Smooth muscle cell (in vitro differentiated cells): ENCODE data around the gene PDE3B. TPM values are rescaled to one million over a fixed set of nuclear protein-coding genes. Genes with fewer than 3 reads are reported as not detected.

ENCODE experiments used
- DNase-seq: peaks from one replicate; lab custom pipeline; 2025; ENCODE audit not compliant: unreplicated experiment; lab: John Stamatoyannopoulos, UW
- H2AFZ ChIP-seq: fragments of 200-600 bp; sonication (generic); 2 replicates; pipeline ENCODE4 v1.6.0; 2016; ENCODE audit warnings: antibody characterized with exemption, low read depth, mild to moderate bottlenecking
- H3F3A ChIP-seq: fragments of 200-600 bp; sonication (generic); 2 replicates; pipeline ENCODE4 v1.6.0; 2017; ENCODE audit warnings: antibody characterized with exemption, low read depth
- H3K27ac ChIP-seq: fragments of 200-600 bp; sonication (generic); 2 replicates; pipeline ENCODE4 v1.5.1; 2016; ENCODE audit warnings: low read depth, mild to moderate bottlenecking
- H3K27me3 ChIP-seq: fragments of 200-600 bp; sonication (generic); 2 replicates; pipeline ENCODE4 v1.6.1; 2016; ENCODE audit warnings: low read depth, mild to moderate bottlenecking
- H3K36me3 ChIP-seq: fragments of 200-600 bp; sonication (generic); 2 replicates; pipeline ENCODE4 v1.5.1; 2016; ENCODE audit warnings: low read depth
- H3K4me1 ChIP-seq: fragments of 200-600 bp; sonication (generic); 2 replicates; pipeline ENCODE4 v1.5.1; 2016; ENCODE audit warnings: low read depth
- H3K4me2 ChIP-seq: fragments of 200-600 bp; sonication (generic); 2 replicates; pipeline ENCODE4 v1.6.0; 2016; ENCODE audit warnings: mild to moderate bottlenecking
- H3K4me3 ChIP-seq: fragments of 200-600 bp; sonication (generic); 2 replicates; pipeline ENCODE4 v1.5.1; 2016; ENCODE audit warnings: mild to moderate bottlenecking
- H3K79me2 ChIP-seq: fragments of 200-600 bp; sonication (generic); 2 replicates; pipeline ENCODE4 v1.6.0; 2016; ENCODE audit warnings: low read depth, mild to moderate bottlenecking
- H3K9ac ChIP-seq: fragments of 200-600 bp; sonication (generic); 2 replicates; pipeline ENCODE4 v1.6.0; 2016; ENCODE audit warnings: low read depth
- H3K9me3 ChIP-seq: fragments of 200-600 bp; sonication (generic); replicated peaks from 2 replicates; pipeline ENCODE4 v1.5.1; 2016; ENCODE audit warnings: low read depth
- H4K20me1 ChIP-seq: fragments of 200-600 bp; sonication (generic); 2 replicates; pipeline ENCODE4 v1.6.0; 2016; ENCODE audit warnings: low read depth
- CTCF ChIP-seq: fragments of 200-600 bp; sonication (generic); IDR thresholded peaks from 2 replicates; pipeline ENCODE4 v1.5.1; 2017; ENCODE audit warnings: borderline replicate concordance, mild to moderate bottlenecking, antibody characterized with exemption; ENCODE audit not compliant: insufficient read depth, poor library complexity, severe bottlenecking
- WGBS: methylation state at CpG from one replicate; pipeline ENCODE4 v1.1.7; 2016; ENCODE audit warnings: low lambda C conversion rate; 5-methylcytosine and 5-hydroxymethylcytosine counted together
- polyA plus RNA-seq: library from polyadenylated mRNA; unstranded; fragments of >200 nt; fragmentation: Nextera tagmentation; extraction: Ambion mirVana; gene quantifications from 2 replicates; pipeline ENCODE4 v1.2.1, GENCODE V29; 2016
- total RNA-seq: library from RNA; depleted of rRNA; stranded (reverse); fragments of >200 nt; gene quantifications from 2 replicates; pipeline ENCODE4 v1.2.3, GENCODE V29; 2014

PDE3B gene
- total and polyA plus RNA-seq, 2 experiments from 2014 or later = 1.7 to 1.8 TPM

DNA sequence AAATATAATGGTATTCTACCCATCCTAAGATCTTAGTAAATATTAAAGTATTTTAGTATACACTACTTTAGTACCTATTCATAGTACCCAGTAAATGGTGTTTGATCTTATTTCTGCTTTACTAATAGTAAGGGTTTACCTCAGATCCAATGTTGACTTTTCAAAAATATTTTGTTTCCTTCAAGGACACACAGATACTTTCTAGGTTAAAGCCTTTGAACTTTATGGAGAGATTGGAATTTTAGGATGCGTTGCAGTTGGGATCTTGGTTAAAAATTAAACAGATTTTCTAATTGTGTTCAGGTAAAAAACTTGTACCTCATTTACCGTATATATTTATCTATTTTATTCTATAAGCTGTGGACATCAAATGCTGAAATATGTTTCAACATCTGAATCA is 175.2 kb downstream of the PDE3B start:
- Histone ChIP-seq H3K9me3 (no peaks in the 10 kb centered on the region), H3K79me2 (no peaks in the 10 kb centered on the region), H2AFZ (no peak overlapping the region), H3K27ac (no peak overlapping the region), H3K9ac (no peak overlapping the region), H3K27me3 (no peaks in the 10 kb centered on the region), H3K36me3 (no peaks in the 10 kb centered on the region), H3F3A (no peaks in the 10 kb centered on the region), H4K20me1 (no peaks in the 10 kb centered on the region), H3K4me1 (no peaks in the 10 kb centered on the region), H3K4me2 (no peak overlapping the region), H3K4me3 (no peak overlapping the region)
- DNase-seq = no peak
- TF ChIP-seq CTCF = no peak
- WGBS = 92% methylated on average over 2 of the region's 2 CpGs

GRCh38 chr11:14819596-14819995 is 176.0 kb downstream of the PDE3B start:
- Histone ChIP-seq H3K79me2 (no peaks in the 10 kb centered on the region), H3K4me1 (no peaks in the 10 kb centered on the region), H3K9ac (no peak overlapping the region), H3K4me3 (no peak overlapping the region), H2AFZ (no peak overlapping the region), H3F3A (no peaks in the 10 kb centered on the region), H3K27me3 (no peaks in the 10 kb centered on the region), H3K4me2 (no peak overlapping the region), H3K27ac (no peak overlapping the region), H4K20me1 (no peaks in the 10 kb centered on the region), H3K9me3 (no peaks in the 10 kb centered on the region), H3K36me3 (no peaks in the 10 kb centered on the region)
- no peak for TF ChIP-seq CTCF
- DNase-seq = no peak

DNA sequence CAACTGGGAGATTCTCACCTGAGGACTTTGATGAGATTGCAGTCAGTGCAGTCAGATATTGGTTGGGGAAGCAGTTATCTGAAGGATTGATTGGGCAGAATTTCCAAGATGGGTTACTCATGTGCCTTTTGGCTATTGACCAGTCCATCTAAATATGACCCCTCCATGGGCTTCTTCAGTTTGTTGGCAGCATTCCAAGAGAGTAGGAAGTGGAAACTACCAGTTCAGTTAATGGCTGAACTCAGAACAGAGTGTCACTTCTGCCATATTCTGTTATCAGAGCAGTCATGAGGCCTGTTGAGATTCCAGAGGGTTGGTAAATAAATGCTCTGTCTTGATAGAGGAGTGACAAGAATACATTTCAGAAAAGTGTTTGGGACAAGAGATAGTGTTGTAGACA is 177.4 kb downstream of the PDE3B start:
- Histone ChIP-seq H3K9me3 (no peaks in the 10 kb centered on the region), H3K4me1 (no peaks in the 10 kb centered on the region), H3K79me2 (no peaks in the 10 kb centered on the region), H3K9ac (no peak overlapping the region), H2AFZ (no peak overlapping the region), H3K4me3 (no peak overlapping the region), H3K36me3 (no peaks in the 10 kb centered on the region), H3K27me3 (no peaks in the 10 kb centered on the region), H3F3A (no peaks in the 10 kb centered on the region), H3K4me2 (no peak overlapping the region), H3K27ac (no peak overlapping the region), H4K20me1 (no peaks in the 10 kb centered on the region)
- no peak for TF ChIP-seq CTCF
- DNase-seq = no peak

DNA sequence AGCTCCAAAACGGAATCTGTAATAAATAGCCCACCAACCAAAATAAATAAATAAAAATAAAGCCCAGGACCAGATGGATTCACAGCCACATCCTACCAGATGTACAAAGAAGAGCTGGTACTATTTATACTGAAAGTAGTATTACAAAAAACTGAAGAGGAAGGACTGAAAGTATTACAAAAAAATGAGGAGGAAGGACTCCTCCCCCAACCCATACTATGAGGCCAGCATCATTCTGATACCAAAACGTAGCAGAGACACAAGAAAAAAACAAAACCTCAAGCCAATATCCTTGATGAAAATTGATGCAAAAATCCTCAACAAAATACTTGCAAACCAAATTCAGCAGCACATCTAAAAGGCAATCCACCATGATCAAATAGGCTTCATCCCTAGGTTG is 183.0 kb downstream of the PDE3B start:
- DNase-seq = no peak
- TF ChIP-seq CTCF = no peak
- H3F3A ChIP-seq = no peaks in the 10 kb centered on the region
- H2AFZ ChIP-seq = no peak overlapping the region
- H3K36me3 ChIP-seq = no peaks in the 10 kb centered on the region
- H3K4me1 ChIP-seq = no peaks in the 10 kb centered on the region
- no peak overlapping the region for H3K9ac ChIP-seq
- H3K27me3 ChIP-seq = no peaks in the 10 kb centered on the region
- WGBS = 80% methylated on average over 2 of the region's 2 CpGs
- H4K20me1 ChIP-seq = no peaks in the 10 kb centered on the region
- no peaks in the 10 kb centered on the region for H3K9me3 ChIP-seq
- H3K4me3 ChIP-seq = no peak overlapping the region
- no peak overlapping the region for H3K27ac ChIP-seq
- no peaks in the 10 kb centered on the region for H3K79me2 ChIP-seq
- H3K4me2 ChIP-seq = no peak overlapping the region
